Stimulated activated CD4-positive, alpha-beta T cell treated with anti-CD3 and anti-CD28 coated beads, Interleukin-4, amount 100 ng/mL, for 48 hours (primary cell): ENCODE data around the gene CACNA1A.
A peak's percentile ranks its signal among the peaks of the same experiment; 100 is the strongest.

Experiments used
- DNase-seq, 2 donors: peaks; one replicate each; pipeline ENCODE4 v3.0.0-alpha.2; 2020; ENCODE audit warnings: low read depth in 2 of 2

Gene CACNA1A

DNA sequence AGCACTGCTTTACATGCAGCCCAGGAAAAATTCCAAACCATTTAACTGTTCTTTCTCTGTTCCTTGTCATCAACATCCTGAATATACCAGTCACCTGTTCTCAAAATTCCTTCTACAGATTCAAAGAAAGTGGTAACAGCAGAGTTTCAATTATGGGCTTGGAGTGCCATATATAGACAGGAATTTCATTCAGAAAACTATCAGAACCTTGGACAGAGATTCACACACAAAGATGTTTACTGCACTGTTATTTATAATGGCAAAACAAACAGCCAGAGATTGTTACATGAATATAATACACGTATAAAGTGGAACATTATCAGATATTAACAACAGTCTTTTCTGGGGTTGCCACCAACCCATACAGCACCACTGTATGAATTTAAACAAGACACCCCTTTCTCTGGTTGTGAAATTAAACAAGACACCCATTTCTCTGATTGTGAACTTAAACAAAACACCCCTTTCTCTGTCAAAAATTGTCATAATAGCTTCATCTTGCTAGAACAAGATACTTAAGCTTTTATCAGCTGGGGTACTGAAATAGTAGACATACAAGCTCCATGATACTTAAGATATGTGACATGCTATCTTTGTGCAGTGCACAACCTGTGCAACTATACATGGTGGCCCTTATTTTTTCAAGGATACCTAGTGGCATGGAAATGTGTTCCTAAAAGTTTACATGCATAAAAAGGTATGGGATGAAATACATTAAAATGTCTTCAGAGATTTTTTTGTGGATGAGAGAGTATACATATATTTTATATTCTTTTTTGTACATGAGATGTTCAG, 12.6 kb downstream of the CACNA1A start:
- DNase-seq: no peak

DNA sequence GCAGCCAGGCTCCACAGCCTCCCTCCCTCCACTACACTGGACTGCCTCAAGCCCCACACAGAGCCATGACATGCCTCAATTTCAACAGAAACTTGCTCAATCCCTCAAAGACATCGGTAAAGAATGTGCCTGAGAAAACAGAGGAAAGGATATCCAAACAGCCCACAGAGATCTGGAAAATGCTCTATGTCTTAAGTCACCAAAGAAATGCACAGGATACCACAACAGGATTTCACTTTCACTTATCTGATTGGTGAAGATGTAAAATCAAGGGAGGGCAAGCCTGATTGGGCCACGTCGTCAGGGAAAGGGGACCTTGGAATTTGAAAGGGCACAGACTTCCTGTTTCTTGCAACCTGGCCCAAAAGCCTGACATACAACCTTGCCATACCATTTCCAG, 14.2 kb downstream of the CACNA1A start:
- no peak for DNase-seq

DNA sequence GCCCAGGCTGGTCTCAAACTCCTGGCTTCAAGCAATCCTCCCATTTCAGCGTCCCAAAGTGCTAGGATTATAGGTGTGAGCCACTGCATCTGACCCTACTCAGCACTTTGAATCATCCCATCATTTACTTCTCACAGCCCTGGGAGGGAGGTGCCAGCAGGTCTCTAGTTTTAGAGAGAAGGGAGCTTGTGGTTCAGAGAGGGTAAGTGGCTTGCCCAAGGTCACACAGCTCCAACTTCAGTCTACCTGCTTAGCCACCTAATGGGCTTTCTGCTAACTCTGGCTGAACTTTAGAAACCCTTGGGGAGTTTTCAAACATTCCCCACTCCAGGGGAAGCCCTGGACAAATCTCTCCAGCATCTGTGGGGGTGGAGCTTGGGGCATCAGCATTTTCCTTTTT, 18.3 kb downstream of the CACNA1A start:
- DNase-seq: no peak

DNA sequence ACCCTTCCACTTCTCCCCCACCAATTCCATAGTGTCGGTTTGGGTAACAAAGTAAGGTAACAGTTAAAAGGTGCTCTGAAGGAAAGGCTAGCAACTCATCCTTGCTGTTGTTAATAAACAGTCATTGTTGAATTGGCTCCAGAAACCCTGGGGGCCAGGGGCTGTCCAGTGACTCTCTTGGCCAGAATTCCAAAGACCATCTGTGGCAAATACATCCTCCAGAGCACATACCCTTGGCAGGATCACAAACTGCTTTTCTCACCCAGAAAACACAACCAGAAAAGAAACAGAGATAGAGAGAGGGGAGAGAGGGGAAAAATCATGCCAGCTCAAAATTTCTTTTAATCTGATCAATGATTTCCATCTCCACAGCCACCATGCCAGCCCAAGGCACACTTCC, 22.1 kb downstream of the CACNA1A start:
- no peak for DNase-seq

DNA sequence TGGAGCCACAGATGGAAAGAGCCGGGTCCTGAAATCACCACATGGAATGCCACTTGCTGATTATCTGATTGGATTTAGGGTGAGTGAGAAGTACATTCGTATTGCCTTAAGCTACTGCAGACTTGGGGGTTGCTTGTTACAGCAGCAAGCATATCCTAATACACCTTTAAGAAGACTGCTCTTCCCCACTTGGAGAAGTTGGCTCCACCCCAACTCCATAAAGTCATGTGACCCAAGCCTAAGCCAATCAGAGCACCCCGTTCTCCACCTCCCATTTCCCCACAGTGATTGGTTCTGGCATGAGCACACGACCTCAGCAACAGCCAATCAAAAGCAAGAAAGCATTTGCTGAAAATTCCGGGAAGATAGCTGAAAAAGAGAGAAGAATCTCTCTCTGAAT, 23.1 kb downstream of the CACNA1A start:
- DNase-seq: no peak

DNA sequence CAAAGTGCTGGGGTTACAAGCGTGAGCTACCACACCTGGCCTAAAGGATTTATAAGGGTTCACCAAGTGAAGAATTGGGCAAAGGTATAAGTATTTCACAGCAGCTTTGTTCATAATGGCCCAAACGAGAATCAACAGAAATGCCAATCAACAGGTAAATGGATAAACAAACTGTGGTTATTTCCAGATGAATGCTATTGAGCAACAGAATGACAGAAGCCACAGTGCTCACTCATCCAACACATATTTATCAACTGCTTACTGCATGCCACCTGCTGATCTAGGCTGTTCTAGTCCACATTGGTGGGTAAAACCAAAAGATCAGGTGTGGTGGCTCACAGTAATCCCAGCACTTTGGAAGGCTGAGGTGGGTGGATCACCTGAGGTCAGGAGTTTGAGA, 27.7 kb downstream of the CACNA1A start:
- DNase-seq: no peak

DNA sequence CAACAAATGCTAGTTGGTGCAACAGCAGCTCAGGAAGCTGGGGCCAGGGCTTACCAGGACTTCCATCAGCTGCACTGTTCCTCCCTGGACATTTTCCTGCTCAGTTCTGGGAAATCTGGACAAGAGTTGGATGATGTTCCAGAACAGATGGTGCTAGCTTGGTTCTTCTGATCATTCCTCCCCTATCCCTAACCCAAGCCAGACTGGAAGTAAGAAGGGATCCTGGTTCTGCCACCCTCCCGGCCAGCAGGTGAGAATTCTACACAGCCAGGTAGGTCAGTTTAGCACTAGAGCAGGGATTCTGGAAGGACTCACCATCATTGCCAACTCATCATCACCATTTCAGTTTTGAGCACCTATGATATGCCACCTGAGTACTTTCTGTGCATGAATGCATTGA, 30.2 kb downstream of the CACNA1A start:
- no peak for DNase-seq

DNA sequence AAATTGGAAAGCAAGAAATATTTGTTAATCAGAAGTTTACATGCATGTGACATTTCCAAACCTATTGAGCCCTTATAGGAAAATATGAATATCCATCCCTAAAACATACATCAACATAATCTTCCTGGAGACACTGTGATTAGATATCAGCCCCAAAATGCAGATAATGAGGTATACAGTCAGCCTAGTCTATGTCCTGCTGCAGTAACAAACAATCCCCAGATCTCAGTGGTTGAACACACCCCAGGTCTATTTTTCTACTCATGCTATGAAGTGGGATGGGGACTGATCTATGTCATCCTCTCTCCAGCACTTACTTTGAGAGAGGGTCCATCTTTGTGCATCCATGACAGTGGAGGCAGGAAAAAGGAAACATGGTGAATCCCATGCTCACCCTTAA, 31.2 kb downstream of the CACNA1A start:
- no peak for DNase-seq

DNA sequence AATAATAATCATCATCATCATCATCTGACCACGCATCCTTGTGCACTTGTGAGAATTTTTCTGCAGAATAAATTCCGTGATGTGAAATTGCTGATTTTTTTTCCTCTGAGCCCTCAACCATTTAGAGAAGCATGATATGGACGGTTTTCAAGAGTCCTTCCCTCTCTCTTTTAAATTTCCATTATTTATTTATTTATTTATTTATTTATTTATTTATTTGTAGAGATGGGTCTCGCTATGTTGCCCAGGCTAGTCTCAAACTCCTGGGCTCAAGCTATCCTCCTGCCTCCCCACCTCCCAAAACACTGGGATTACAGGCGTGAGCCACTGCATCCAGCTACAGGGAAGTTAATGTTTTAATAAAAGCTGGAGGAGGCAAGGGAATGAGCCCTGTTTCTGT, 39.6 kb downstream of the CACNA1A start:
- no peak for DNase-seq

DNA sequence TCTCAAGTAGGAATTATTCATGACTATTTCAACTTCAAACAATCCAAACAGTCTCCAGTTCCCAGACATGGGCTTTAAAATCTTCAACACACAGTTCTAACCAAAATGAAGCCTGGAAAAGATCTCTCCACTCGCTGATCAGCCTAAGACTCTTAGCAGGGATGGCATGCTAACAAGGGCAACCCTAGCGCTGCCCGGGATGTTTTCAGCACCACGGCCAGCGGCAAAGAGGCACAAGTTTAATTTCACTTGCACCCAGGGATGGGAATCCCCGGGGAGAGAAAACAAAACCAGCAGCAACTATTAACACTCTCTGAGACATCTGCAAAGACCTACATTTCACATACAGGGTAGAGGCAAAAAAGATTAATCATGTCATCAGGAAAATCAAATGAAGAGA, 43.0 kb downstream of the CACNA1A start:
- DNase-seq: peak; percentile 6 to 7

DNA sequence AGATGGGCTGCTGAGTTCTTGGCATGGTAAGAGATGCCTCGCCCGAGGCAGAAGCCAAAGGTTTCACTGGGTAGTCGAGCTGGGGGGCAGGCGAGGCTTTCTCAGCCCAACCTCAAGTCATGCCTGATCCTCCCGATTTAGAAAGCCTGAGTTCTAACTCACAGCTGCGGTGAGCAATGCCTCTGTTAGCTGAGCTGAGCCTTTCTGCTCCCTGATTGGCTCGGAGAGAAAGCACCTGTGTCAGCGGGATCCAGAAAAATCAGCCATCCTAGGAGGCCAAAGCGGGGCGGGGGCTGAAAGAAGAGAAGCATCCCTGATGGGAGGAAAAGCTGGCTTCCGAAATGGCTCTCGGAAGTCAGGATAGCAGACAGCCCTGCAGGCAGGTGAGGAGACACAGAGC, 44.7 kb downstream of the CACNA1A start:
- DNase-seq: no peak

DNA sequence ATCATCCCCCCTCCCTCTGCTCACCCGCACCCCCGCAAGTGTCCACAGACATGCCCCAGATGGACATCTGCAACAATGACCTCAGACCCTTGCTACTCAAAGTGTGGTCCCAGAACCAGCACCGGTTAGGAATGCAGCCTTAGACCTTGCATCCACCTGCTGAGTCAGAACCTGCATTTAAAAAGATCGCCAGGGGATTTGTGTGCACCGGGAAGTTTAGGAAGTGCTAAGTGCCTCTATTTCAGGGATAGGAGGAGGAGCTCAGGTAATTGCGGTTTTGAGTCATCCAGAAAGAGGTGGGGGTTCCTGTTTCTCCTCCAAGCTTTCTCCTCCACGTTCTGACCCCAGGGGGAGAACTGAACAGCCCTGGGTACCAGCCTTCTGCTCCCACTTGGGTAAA, 46.2 kb downstream of the CACNA1A start:
- DNase-seq: no peak

DNA sequence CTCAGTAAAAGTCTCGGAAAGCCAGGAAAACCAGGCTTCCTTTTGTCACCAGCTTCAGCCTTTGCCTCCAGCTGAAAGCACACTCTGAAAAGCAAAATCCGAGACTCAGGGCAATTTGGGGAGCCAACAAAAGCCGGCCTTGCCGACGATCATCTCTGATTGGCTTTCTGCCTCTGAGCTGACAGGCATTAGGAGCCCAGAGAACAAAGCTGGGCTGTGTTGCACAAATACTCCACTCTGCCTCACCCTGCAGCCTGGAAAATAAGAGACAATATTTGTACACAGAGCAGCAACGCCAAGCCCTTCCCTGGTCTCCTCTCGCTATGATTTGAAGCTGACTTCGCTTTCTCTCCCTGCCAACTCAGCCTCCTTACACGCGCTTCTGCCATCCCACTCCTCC, 46.9 kb downstream of the CACNA1A start:
- DNase-seq: no peak

DNA sequence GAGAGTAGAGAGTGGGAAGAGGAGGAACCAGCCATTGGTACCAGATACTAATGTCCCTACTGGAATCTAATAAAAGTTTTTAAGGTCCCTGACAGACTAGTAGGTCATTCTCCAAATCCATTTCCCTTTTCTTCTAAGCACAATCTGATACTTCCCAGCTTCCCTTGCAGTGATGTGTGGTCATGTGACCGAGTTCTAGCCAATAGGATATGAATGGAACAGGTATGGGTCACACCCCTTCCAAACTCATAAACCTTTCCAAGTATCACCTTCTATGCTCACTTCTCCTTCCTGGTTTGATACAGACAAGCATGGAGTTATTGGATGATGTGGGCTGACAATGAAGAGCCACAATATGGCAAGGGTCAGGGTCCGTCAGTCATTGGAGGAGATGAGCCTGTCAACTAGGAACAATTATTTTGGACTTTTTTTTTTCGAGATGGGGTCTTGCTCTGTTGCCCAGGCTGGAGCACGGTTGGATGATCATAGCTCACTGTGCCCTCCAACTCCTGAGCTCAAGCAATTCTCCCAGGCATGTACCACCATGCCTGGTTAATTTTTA, 54.8 kb downstream of the CACNA1A start:
- no peak for DNase-seq

DNA sequence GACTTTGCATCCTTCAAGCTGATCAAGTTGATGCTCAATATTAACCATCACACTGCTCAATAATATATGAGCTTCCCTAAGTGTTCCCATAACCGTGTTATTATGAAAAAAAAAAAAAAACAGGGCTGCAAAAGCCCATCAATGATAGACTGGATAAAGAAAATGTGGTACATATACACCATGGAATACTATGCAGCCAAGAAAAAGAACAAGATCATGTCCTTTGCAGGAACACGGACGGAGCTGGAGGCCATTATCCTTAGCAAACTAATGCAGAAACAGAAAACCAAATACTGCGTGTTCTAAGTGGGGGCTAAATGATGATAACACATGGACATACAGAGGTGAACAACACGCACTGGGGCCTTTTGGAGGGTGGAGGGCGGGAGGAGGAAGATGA, 58.3 kb downstream of the CACNA1A start:
- no peak for DNase-seq

DNA sequence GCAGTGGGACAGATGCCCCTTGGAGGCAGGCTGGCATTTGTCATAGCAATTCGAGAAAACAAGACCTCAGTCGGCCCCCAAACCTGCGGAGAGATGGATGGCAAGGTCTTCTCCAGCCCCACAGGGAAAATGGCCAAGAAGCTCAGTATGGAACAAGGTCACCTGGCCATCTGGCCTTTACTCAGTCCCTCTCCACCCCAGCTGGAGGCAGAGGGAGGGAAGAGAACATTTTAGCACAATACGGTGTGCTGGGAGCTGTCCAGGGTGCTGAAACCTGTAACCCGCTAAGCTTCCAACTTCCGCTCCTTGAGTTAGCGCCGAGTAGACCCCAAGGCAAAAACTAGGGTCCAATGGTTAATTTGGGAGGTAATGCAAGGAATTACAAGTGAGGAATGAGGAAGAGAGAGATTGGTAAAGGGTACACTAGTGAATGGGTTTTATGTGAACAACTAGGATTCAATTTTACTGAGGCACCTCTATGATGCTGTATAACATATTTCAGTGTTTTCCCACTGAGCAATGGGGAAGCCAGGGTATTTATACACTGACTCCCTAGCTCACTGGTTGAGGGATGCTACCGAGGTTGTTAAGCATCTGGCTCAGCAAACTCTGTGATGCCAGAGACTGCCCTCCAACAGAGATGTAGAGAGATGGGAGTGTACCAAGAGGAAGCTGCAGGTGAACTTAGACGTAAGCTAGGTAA, 64.3 kb downstream of the CACNA1A start:
- DNase-seq: peak; percentile 7 to 35

DNA sequence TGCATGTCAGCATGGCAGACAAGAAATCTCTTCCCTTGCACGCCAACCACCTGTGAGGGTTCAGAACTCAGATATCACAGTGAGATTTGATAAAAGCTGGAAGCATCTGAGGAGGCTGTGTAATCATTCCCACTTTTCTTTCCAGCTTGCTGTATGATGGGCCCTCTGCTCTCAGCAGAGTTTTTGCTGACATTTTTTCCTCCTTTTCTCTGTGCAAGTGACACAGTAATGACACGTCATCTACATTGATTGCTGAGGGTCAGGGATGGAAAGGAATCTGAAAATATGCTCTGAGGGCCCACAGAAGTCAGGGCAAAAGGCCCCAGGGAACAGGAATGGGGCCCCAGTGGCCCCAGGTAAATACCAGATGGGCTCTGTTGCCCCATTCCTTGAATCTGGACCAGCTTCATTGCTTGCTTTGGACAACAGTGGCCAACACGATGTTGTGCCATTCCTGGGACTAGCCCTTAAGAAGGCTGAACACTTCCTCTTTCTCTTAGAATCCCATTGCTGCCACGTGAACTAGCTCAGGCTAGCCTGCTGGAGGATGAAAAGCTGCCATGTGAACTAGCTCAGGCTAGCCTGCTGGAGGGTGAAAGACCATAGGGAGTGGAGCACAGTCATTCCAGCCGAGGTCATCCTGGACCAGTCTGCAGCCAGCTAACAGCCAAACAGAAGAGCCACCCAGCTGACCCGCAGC, 68.2 kb downstream of the CACNA1A start:
- DNase-seq: no peak

DNA sequence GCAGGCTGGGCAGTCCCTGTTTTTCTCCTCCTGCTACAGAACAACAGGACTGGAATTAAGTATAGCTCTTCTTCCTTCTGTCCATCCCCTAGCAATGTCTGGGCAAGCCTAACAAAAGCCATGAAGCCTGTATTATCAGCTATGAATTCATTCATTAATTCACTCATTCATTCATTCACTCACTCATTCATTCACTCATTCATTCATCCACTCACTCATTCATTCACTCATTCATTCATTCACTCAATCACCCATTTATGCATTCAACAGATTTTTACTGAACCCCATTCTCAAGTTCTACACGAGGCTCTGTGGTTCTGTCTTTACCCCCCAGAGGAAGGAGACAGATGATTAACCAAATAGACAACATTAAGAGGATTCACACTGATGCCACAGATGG, 69.9 kb downstream of the CACNA1A start:
- DNase-seq: no peak

DNA sequence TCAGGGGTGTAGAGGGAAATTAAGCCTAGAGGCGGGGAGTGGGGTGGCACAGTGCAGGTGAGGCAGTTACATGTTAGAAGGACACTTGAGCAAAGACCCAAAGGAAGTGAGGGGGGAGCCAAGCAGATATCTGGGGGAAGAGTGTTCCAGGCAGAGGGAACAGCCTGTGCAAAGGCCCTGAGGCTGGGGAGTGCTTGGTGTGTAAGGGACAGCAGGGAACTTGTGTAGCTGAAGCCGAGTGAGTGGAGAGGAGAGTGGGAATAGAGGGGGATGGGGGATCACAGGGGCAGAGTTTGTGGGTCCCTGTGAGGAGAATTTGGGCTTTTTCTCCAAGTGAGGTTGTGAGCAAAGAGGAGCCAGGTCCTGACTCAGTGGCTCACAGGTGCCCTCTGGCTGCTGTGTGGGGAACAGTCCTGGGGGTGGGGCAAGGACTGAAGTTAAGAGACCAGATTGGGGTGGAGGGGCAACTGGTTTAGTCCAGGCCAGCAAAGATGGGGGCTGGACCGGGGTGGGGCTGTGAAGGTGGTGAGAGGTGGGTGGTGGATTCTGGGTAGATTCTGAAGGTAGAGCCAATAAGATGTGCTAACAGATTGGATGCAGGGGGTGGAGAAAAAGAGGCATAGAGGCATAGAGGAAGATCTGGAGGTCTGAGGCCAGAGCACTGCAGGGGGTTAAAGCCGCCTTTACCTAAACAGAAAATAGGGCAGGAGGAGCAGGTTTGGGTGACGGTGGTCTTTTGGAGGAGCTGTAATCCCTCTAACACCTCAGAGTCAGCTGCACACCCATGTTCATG, 75.3 kb downstream of the CACNA1A start:
- peak; percentile 32 to 41 for DNase-seq

DNA sequence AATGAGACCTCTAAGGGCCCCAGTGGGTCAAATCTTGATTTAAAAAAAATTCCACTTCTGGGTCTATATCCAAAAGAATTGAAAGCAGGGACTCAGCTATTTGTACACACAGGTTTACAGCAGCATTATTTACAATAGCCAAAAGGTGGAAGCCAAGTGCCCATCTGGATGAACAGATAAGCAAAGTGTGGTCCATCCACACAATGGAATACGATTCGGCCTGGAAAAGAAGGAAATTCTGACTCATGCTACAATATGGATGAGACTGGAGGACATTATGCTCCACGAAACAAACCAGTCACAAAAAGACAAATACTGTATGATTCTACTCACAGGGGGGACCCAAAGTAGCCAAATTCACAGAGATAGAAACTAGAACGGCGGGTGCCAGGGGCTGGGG, 76.7 kb downstream of the CACNA1A start:
- DNase-seq: no peak

DNA sequence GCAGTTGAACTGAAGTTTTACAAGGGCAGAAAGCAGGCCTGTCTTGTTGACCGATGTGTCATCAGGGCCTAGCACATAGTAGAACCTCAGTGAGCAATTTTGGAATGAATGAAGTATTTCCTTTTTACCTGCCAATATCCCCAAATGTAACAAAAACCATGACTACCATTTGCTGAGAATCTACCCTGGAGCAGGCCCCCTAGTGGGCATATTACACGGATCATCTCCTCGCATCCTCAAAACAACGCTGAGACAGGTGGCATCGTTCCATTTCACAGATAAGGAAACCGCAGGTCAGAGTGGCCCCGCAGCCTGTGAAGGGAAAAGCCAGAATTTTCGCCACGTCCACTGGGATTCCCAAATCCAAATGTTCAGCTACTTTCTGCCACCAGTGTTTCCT, 77.9 kb downstream of the CACNA1A start:
- DNase-seq: peak; percentile 4 to 6
